ENCODE data around the gene UAP1L1.
A peak's percentile ranks its signal among the peaks of the same experiment; 100 is the strongest.

UAP1L1 gene

GRCh38 chr9:137064027-137064879 lies 13.1 kb upstream of the UAP1L1 start:
- DNase-seq (ENCODE audit: extremely low read depth, low read depth) = no peak
- peak; percentile 96 for TF ChIP-seq CTCF (IDR thresholded peaks at IDR 0.05; ENCODE audit: low read depth, low read length)

- no peak for DNase-seq (ENCODE audit: extremely low read depth, low read depth)
- no peak for TF ChIP-seq CTCF (IDR thresholded peaks at IDR 0.05; ENCODE audit: low read depth, low read length)
Measured at GRCh38 chr9:137064880-137065164, 12.5 kb upstream of the UAP1L1 start.

- TF ChIP-seq CTCF (IDR thresholded peaks at IDR 0.05; ENCODE audit: low read depth, low read length) = no peak
- no peak for DNase-seq (ENCODE audit: extremely low read depth, low read depth)
Measured at GRCh38 chr9:137065336-137065967, 11.9 kb upstream of the UAP1L1 start.

GRCh38 chr9:137066096-137066861 lies 11.0 kb upstream of the UAP1L1 start:
- DNase-seq (ENCODE audit: extremely low read depth, low read depth) = no peak
- TF ChIP-seq CTCF (IDR thresholded peaks at IDR 0.05; ENCODE audit: low read depth, low read length) = no peak

GRCh38 chr9:137067860-137068538 lies 9.3 kb upstream of the UAP1L1 start:
- TF ChIP-seq CTCF (IDR thresholded peaks at IDR 0.05; ENCODE audit: low read depth, low read length) = peak; percentile 85
- DNase-seq (ENCODE audit: extremely low read depth, low read depth) = no peak

GRCh38 chr9:137068539-137069507 lies 8.5 kb upstream of the UAP1L1 start:
- DNase-seq (ENCODE audit: extremely low read depth, low read depth) = no peak
- no peak for TF ChIP-seq CTCF (IDR thresholded peaks at IDR 0.05; ENCODE audit: low read depth, low read length)
